T-cell (primary cell): ENCODE measurements around the gene RUNX1. TPM values are rescaled to one million over a fixed set of nuclear protein-coding genes. Genes with fewer than 3 reads are reported as not detected.
A peak's percentile ranks its signal among the peaks of the same experiment; 100 is the strongest.

Experiments
- ATAC-seq, 4 experiments: fragments of 200-7000 bp in 3 of 4; fragments of 150-1000 bp in 1 of 4; cut with Tn5 transposase; replicated peaks in 1 of 4; 1 replicate in 3 of 4; 2 replicates in 1 of 4; pipeline ENCODE4 v1.10.0; 2021; ENCODE audit warnings: moderate library complexity in 3 of 4, mild to moderate bottlenecking in 2 of 4, moderate number of reproducible peaks in 1 of 4
- CTCF ChIA-PET, 2 donors: fragments of 300-600 bp; sonication (Branson Sonifier 250); formaldehyde crosslinking; loops; one replicate each; lab custom pipeline; 2022; ENCODE audit warnings: antibody characterized with exemption in 2 of 2; lab: Charles Lee
- POLR2A ChIA-PET, 2 donors: fragments of 300-600 bp; sonication (Branson Sonifier 250); formaldehyde crosslinking; loops; one replicate each; lab custom pipeline; 2022; ENCODE audit warnings: antibody characterized with exemption in 2 of 2; lab: Charles Lee
- DNase-seq, 35 experiments: peaks; one replicate each; pipeline versions ENCODE4 v3.0.0 to v3.0.0-alpha.2; 2013 to 2023
- H3K27ac ChIP-seq: one replicate; pipeline ENCODE4 v1.5.1; 2013; ENCODE audit warnings: low read length
- H3K27me3 ChIP-seq, 2 experiments: replicated peaks in 1 of 2; 1 replicate in 1 of 2; 2 replicates in 1 of 2; pipeline versions ENCODE4 v1.6.1 to v1.7.0; 2013; ENCODE audit warnings: low read length in 1 of 2, mixed read lengths in 1 of 2; ENCODE audit not compliant: control insufficient read depth in 2 of 2, insufficient read depth in 2 of 2; ENCODE audit errors: extremely low read depth in 1 of 2
- H3K36me3 ChIP-seq, 2 donors: 1 replicate in 1 of 2; 2 replicates in 1 of 2; pipeline versions ENCODE4 v1.6.1 to v1.7.0; 2013; ENCODE audit warnings: low read length in 1 of 2; ENCODE audit not compliant: control insufficient read depth in 2 of 2, insufficient read depth in 1 of 2; ENCODE audit errors: extremely low read depth in 1 of 2
- H3K4me1 ChIP-seq, 2 experiments: 1 replicate in 1 of 2; 2 replicates in 1 of 2; pipeline versions ENCODE4 v1.6.1 to v1.7.0; 2013; ENCODE audit warnings: low read length in 2 of 2, mixed read lengths in 1 of 2; ENCODE audit not compliant: insufficient read depth in 2 of 2, control insufficient read depth in 1 of 2; ENCODE audit errors: extremely low read depth in 1 of 2
- H3K4me3 ChIP-seq, 2 donors: 1 replicate in 1 of 2; 2 replicates in 1 of 2; pipeline versions ENCODE4 v1.5.1 to v1.7.0; 2013; ENCODE audit warnings: mild to moderate bottlenecking in 2 of 2, low read length in 1 of 2, moderate library complexity in 1 of 2; ENCODE audit not compliant: control insufficient read depth in 1 of 2; ENCODE audit errors: extremely low read depth in 1 of 2
- H3K9me3 ChIP-seq: 2 replicates; pipeline ENCODE4 v1.7.0; 2013
- H3K27ac Mint-ChIP-seq, 2 donors: one replicate each; pipeline ENCODE4 v1.8.0; 2020 to 2021; ENCODE audit warnings: mild to moderate bottlenecking in 2 of 2, mixed read lengths in 2 of 2
- H3K27me3 Mint-ChIP-seq, 2 donors: one replicate each; pipeline ENCODE4 v1.8.0; 2021 to 2022; ENCODE audit warnings: mixed read lengths in 2 of 2
- H3K36me3 Mint-ChIP-seq: one replicate; pipeline ENCODE4 v1.8.0; 2021; ENCODE audit warnings: mixed read lengths
- H3K4me1 Mint-ChIP-seq, 3 donors: one replicate each; pipeline ENCODE4 v1.8.0; 2020 to 2022; ENCODE audit warnings: mixed read lengths in 3 of 3, mild to moderate bottlenecking in 1 of 3
- H3K4me3 Mint-ChIP-seq, 3 donors: one replicate each; pipeline ENCODE4 v1.8.0; 2020 to 2022; ENCODE audit warnings: mild to moderate bottlenecking in 3 of 3, mixed read lengths in 3 of 3, moderate library complexity in 3 of 3
- H3K9me3 Mint-ChIP-seq, 3 donors: one replicate each; pipeline ENCODE4 v1.8.0; 2020 to 2022; ENCODE audit warnings: mixed read lengths in 3 of 3
- WGBS: methylation state at CpG from one replicate; pipeline ENCODE4 v1.1.5; 2013; ENCODE audit warnings: missing lambda C conversion rate; ENCODE audit not compliant: insufficient coverage; 5-methylcytosine and 5-hydroxymethylcytosine counted together
- total RNA-seq, 35 experiments: library from RNA in 6 of 35; stranded (reverse) in 6 of 35; fragments of 120-200 nt in 1 of 35; gene quantifications; one replicate each; pipeline versions ENCODE4 v1.2.1 to v1.2.4 and lab custom pipeline; 2013 to 2026

RUNX1 gene
- total RNA-seq, 5 donors from 2014 or later (not counting 1 experiment from before 2014, with no cell fraction given): 87.0 to 117 (median 104) TPM

- H3K27me3 Mint-ChIP-seq: peaks cover 10 to 13% of the 10 kb centered on the region in 2 donors
- Histone ChIP-seq H3K36me3 (no peaks in the 10 kb centered on the region), H3K27me3 (peaks cover 0 to 19% of the 10 kb centered on the region in 2 experiments), H3K4me3 (peak overlapping the region in 1 of 2 donors; percentile 4), H3K9me3 (no peaks in the 10 kb centered on the region), H3K27ac (no peak overlapping the region), H3K4me1 (peaks cover 0 to 7% of the 10 kb centered on the region in 2 experiments)
- DNase-seq (peak in 32 of 35 experiments; percentile 7 to 74 (median 22)), ATAC-seq (peak; percentile 69 to 82 (median 74))
- 60% methylated on average over 16 of the region's 21 CpGs for WGBS
- POLR2A ChIA-PET: interaction anchor here in 1 of 2 donors (0.7 kb wide), 1 partner anchor 64 kb away, joined by 3 read pairs; no protein-coding TSS in a partner anchor
- no peaks in the 10 kb centered on the region for H3K36me3 Mint-ChIP-seq
- no peaks in the 10 kb centered on the region for H3K9me3 Mint-ChIP-seq
- CTCF ChIA-PET: interaction anchor here (0.6 to 2.4 kb wide), 18 partner anchors 19 to 1647 kb away, joined by 3 to 32 read pairs (median 4); no protein-coding TSS in a partner anchor
- peaks cover 3 to 4% (median 4%) of the 10 kb centered on the region in 3 donors for H3K4me1 Mint-ChIP-seq
- H3K4me3 Mint-ChIP-seq: peak overlapping the region; percentile 21 to 38 (median 29)
- no peak overlapping the region for H3K27ac Mint-ChIP-seq
Observed at GRCh38 chr21:34745557-34746255, 303.4 kb downstream of the RUNX1 start.

- Mint-ChIP-seq H3K27me3 (peaks cover 9% of the 10 kb centered on the region in 2 donors), H3K4me1 (peaks cover 3 to 4% (median 4%) of the 10 kb centered on the region in 3 donors), H3K36me3 (no peaks in the 10 kb centered on the region), H3K27ac (no peak overlapping the region), H3K4me3 (no peak overlapping the region), H3K9me3 (no peaks in the 10 kb centered on the region)
- no peak overlapping the region for H3K4me3 ChIP-seq
- peaks cover 0 to 19% of the 10 kb centered on the region in 2 experiments for H3K27me3 ChIP-seq
- no peaks in the 10 kb centered on the region for H3K36me3 ChIP-seq
- ChIA-PET CTCF (interaction anchor here (1.1 to 2.4 kb wide), 7 partner anchors 18 to 1284 kb away, joined by 3 to 32 read pairs (median 9); no protein-coding TSS in a partner anchor), POLR2A (no interaction called here)
- H3K4me1 ChIP-seq: peaks cover 0 to 7% of the 10 kb centered on the region in 2 experiments
- DNase-seq: no peak
- ATAC-seq: no peak
- no peaks in the 10 kb centered on the region for H3K9me3 ChIP-seq
- no peak overlapping the region for H3K27ac ChIP-seq
- 51% methylated on average over 3 of the region's 3 CpGs for WGBS
Observed at GRCh38 chr21:34744801-34745200, 304.3 kb downstream of the RUNX1 start.

- DNase-seq: no peak
- 81% methylated on average over 8 of the region's 9 CpGs for WGBS
- no peak overlapping the region for H3K27ac Mint-ChIP-seq
Observed at GRCh38 chr21:34743831-34744230, 305.3 kb downstream of the RUNX1 start.

GRCh38 chr21:34743285-34743684 is 305.8 kb downstream of the RUNX1 start:
- H3K4me3 Mint-ChIP-seq: no peak overlapping the region
- peaks cover 0 to 7% of the 10 kb centered on the region in 2 experiments for H3K4me1 ChIP-seq
- POLR2A ChIA-PET: no interaction called here
- no peak overlapping the region for H3K4me3 ChIP-seq
- peaks cover 0 to 23% of the 10 kb centered on the region in 2 experiments for H3K27me3 ChIP-seq
- H3K27ac Mint-ChIP-seq: no peak overlapping the region
- no peak for DNase-seq
- H3K27ac ChIP-seq: no peak overlapping the region
- H3K4me1 Mint-ChIP-seq: peaks cover 3 to 4% (median 4%) of the 10 kb centered on the region in 3 donors
- WGBS: 79% methylated on average over 8 of the region's 9 CpGs
- no peaks in the 10 kb centered on the region for H3K9me3 ChIP-seq
- H3K9me3 Mint-ChIP-seq: no peaks in the 10 kb centered on the region
- H3K36me3 ChIP-seq: no peaks in the 10 kb centered on the region
- H3K36me3 Mint-ChIP-seq: no peaks in the 10 kb centered on the region
- CTCF ChIA-PET: interaction anchor here in 1 of 2 donors (1.1 to 1.4 kb wide), 2 partner anchors 657 to 1097 kb away, joined by 3 read pairs; no protein-coding TSS in a partner anchor
- ATAC-seq: no peak
- H3K27me3 Mint-ChIP-seq: peaks cover 8 to 9% of the 10 kb centered on the region in 2 donors

More at GRCh38 chr21:34743831-34744230, 305.3 kb downstream of the RUNX1 start:
- no peaks in the 10 kb centered on the region for H3K36me3 ChIP-seq
- no peak for ATAC-seq
- CTCF ChIA-PET: interaction anchor here (1.1 to 2.4 kb wide), 3 partner anchors 656 to 1097 kb away, joined by 3 to 9 read pairs (median 3); no protein-coding TSS in a partner anchor
- no peaks in the 10 kb centered on the region for H3K9me3 ChIP-seq
- H3K4me3 Mint-ChIP-seq: no peak overlapping the region
- H3K9me3 Mint-ChIP-seq: no peaks in the 10 kb centered on the region
- no peak overlapping the region for H3K4me3 ChIP-seq
- no peaks in the 10 kb centered on the region for H3K36me3 Mint-ChIP-seq
- H3K27ac ChIP-seq: no peak overlapping the region
- H3K4me1 Mint-ChIP-seq: peaks cover 3 to 4% (median 4%) of the 10 kb centered on the region in 3 donors
- POLR2A ChIA-PET: no interaction called here
- H3K4me1 ChIP-seq: peaks cover 0 to 7% of the 10 kb centered on the region in 2 experiments
- peaks cover 8 to 9% of the 10 kb centered on the region in 2 donors for H3K27me3 Mint-ChIP-seq
- peaks cover 0 to 19% of the 10 kb centered on the region in 2 experiments for H3K27me3 ChIP-seq

GRCh38 chr21:34740198-34740597 is 308.9 kb downstream of the RUNX1 start:
- H3K36me3 ChIP-seq: no peaks in the 10 kb centered on the region
- peaks cover 0 to 21% of the 10 kb centered on the region in 2 experiments for H3K27me3 ChIP-seq
- Mint-ChIP-seq H3K4me1 (no peaks in the 10 kb centered on the region), H3K36me3 (no peaks in the 10 kb centered on the region), H3K9me3 (no peaks in the 10 kb centered on the region), H3K27me3 (peaks cover 9% of the 10 kb centered on the region in 2 donors), H3K4me3 (no peak overlapping the region), H3K27ac (no peak overlapping the region)
- CTCF ChIA-PET: no interaction called here
- no peak overlapping the region for H3K4me3 ChIP-seq
- no peaks in the 10 kb centered on the region for H3K9me3 ChIP-seq
- no peaks in the 10 kb centered on the region for H3K4me1 ChIP-seq
- POLR2A ChIA-PET: no interaction called here
- no peak overlapping the region for H3K27ac ChIP-seq
- DNase-seq (no peak), ATAC-seq (no peak)
- WGBS: no CpG with 5 or more reads among the region's 1 CpG
